HG02852 (cell line): ENCODE data around the gene ZNF445.
"Not testable (repeated sequence)": the region's sequence is repeated elsewhere in the genome, so short reads cannot be mapped to it uniquely, and the experiment has no call there.

ENCODE experiments used
- ATAC-seq: cut with Tn5 transposase; IDR thresholded peaks from one replicate; pipeline ENCODE4 v1.9.1; 2021; ENCODE audit warnings: mild to moderate bottlenecking, moderate library complexity; ENCODE audit not compliant: unreplicated experiment

The ZNF445 gene

GRCh38 chr3:44409640-44410410 is 67.6 kb downstream of the ZNF445 start:
- no peak for ATAC-seq

- ATAC-seq, result no peak
Measured at GRCh38 chr3:44402548-44402947, 74.9 kb downstream of the ZNF445 start.

- ATAC-seq, result no peak
Measured at GRCh38 chr3:44400771-44401170, 76.7 kb downstream of the ZNF445 start.

GRCh38 chr3:44398853-44399252 is 78.6 kb downstream of the ZNF445 start:
- no peak for ATAC-seq

GRCh38 chr3:44398271-44398670 is 79.2 kb downstream of the ZNF445 start:
- not testable (repeated sequence) for ATAC-seq

GRCh38 chr3:44396200-44397171 is 81.0 kb downstream of the ZNF445 start:
- ATAC-seq, result no peak

GRCh38 chr3:44395714-44396113 is 81.8 kb downstream of the ZNF445 start:
- ATAC-seq, result no peak

- ATAC-seq, result no peak
Measured at GRCh38 chr3:44392489-44392888, 85.0 kb downstream of the ZNF445 start.

- ATAC-seq, result no peak
Measured at GRCh38 chr3:44387404-44387803, 90.1 kb downstream of the ZNF445 start.
